ENCODE results near the gene SLC13A1.
"Not testable (repeated sequence)": the region's sequence is repeated elsewhere in the genome, so short reads cannot be mapped to it uniquely, and the experiment has no call there.

SLC13A1 gene

DNA sequence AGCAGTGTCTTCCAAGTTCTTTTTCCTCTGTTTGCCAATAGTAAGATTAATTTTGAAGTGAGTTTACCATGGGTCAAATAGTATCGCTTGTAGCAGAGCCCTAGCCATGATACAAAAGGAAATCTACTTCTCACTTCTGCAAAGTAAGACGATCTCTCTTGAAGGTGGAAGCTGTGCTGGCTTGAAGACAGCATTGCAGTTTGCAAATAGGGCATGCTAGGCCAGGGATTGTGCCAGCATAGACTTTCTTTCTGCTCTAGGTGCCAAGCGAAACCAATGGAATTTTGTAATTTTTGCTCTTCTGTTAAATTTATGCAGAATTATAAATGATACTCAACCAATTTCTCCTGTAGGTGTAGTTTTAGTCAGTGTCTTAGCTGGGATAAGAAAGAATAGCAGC, 74.5 kb downstream of the SLC13A1 start:
- no peak for DNase-seq (ENCODE audit: low read depth)

DNA sequence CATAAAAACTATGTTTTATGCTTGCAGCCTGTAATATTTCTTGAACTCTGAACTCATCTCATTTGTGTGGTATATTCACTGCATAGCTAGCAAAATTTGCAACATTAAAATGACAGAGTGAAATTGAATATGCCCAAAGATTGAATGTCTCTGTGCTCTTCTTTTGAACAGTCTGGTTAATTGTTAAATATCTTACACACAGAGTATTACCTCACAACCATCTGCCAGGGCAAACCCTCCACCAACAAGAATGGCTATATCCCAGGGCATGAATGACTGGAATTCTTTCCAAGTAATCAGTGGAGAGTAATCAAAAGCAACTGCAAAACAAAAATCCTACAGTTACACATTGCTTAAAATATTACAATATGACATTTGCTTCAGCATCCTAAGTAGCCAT, 76.9 kb downstream of the SLC13A1 start:
- DNase-seq (ENCODE audit: low read depth) = no peak

DNA sequence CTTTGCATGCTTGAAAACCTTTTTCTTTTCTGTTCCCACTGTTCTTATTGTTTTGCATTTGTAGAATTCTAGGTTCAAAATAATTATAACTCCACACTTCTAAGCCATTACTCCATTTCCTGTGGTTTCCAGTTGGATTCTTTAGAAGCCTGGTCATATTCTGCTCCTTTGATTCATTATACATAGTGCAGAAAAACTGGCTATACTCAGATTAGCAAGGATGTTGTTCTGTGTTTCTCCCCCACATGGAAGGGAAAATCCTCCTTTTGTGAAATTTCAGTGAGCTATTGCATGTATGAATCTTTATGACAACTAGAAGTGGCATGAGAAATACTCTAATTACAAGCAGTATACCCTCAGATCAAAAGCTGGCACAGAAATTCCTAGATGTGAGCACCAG, 79.5 kb downstream of the SLC13A1 start:
- no peak for DNase-seq (ENCODE audit: low read depth)

DNA sequence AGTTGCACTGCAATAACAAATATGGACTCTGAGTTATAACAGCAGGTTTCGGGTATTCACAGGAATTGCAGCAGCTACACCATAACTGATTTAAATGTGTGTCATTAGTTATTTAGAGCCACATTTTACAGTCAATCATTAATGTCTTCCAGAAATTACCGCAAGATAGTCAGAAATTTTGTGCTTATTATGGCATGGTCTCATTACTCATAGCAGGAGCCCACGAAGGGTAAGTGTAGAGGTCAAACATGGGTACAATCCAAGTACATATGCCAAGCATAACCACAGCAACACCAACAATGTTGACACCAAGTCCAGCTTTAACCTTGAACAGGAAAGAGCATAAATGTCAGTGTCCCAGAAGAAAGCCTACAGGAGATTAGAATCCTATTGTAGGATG, 84.4 kb downstream of the SLC13A1 start:
- no peak for DNase-seq (ENCODE audit: low read depth)

DNA sequence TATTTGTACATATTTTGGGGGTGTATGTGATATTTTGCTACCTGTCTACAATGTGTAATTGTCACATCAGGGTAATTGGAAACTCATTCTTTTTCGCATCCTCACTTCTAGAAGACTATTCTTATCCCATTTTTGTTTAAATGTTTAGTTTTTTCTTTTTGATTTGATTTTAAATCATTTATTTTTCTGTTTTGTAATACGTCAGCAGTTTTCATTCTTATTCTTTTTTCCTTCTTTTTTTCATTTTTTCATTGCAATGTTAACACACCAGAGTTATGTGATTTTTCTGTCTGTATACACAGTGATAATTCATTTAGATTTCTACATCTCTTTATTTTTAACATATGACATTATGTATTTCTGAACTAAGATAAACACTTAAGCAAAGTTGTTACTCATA, 85.5 kb downstream of the SLC13A1 start:
- no peak for DNase-seq (ENCODE audit: low read depth)

DNA sequence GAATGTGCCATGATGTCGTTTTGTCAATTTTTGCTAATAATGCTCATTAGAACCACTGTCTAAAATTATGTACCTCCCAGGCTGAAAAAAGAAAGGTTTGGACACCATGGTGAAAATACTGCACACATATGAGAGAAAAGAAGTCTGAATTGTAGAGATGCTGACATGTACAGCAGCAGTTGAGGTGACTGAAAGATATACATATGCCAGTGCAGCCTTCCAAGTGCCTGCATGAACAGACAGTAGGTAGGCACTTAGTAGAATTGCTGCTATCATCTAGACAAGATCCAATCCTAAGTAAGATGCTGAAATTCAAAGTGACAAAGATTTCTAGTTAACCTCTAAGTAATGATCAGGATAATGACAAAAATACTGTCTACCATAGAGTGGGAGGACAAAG, 86.9 kb downstream of the SLC13A1 start:
- DNase-seq (ENCODE audit: low read depth) = no peak

DNA sequence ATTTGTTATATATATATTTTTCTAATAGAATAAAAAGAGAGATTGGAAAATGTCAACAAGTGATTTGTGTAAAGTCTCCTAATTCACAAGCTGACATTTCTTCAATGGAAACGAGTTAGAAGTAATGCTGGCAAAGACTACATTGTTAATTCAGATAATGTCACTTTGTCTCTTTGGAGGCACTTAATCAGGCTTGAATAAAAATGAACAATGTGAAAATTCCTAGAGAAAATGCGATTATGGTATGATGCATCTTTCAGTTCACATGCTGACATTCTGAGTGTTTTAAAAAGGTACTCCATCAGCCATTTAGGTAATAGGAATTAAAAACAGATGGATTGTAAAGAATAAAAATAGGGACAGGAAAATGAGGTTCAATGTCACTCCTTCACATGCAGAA, 100.1 kb downstream of the SLC13A1 start:
- DNase-seq (ENCODE audit: low read depth) = no peak

DNA sequence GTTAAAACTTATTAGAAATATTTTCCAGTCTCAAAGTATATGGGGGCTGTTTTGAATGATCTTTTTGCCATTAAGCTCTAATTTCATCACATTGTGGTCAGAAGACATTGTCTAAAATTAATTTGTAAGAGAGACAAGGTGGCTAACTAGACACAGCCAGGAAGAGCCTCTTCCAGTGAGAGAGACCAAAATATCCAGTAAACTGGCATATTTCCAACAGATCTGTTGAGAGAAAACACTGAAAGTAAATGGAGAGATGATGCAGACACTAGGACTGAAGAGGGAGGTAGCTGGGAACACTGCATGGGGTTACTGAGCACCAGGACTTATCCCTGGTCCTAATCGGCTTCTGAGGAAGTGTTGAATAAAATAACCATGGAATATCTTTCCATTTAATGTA, 102.8 kb downstream of the SLC13A1 start:
- DNase-seq (ENCODE audit: low read depth) = no peak

DNA sequence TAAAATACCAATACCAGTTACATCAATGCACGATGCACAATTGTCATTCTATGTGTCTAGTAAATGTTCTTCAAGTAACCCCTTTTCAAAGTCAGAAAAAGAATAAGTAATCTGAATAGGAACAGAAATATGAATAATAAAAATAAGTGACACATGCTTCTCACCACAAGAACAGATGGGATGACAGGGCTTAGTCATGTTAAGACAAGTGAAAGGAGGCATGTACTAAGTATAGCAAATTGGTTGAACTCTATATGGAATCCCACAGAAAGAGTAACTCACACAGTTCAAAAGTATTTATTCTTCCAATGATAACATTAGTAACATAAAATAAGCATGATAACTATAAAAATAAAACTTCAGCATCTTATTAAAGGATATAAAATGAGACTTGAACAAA, 103.3 kb downstream of the SLC13A1 start:
- no peak for DNase-seq (ENCODE audit: low read depth)

DNA sequence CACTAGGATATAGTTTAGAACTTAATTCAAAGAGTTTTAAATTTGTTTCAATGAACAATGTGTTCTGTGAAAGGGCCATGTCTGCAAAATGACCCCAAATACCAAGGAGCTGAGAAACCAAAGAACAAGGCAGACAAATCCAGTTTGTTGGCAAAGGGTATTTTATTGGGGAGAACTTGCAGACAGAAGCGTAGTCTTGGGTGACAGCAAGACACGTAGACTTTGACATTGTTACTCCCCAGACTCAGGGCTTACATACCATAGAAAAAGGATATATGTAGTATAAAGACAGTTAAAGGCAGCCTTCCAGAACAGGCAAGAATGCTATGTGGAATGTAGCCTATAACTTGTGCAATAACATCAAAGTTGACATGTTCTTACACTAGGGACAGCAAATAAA, 109.3 kb downstream of the SLC13A1 start:
- DNase-seq (ENCODE audit: low read depth) = no peak

DNA sequence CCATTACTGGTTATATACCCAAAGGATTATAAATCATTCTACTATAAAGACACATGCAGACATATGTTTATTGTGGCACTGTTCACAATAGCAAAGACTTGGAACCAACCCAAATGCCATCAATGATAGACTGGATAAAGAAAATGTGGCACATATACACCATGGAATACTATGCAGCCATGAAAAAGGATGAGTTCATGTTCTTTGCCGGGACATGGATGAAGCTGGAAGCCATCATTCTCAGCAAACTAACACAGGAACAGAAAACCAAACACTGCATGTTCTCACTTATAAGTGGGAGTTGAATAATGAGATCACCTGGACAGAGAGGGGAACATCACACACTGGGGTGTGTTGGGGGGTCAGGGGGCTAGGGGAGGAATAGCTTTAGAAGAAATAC, 112.9 kb downstream of the SLC13A1 start:
- DNase-seq (ENCODE audit: low read depth) = not testable (repeated sequence)

DNA sequence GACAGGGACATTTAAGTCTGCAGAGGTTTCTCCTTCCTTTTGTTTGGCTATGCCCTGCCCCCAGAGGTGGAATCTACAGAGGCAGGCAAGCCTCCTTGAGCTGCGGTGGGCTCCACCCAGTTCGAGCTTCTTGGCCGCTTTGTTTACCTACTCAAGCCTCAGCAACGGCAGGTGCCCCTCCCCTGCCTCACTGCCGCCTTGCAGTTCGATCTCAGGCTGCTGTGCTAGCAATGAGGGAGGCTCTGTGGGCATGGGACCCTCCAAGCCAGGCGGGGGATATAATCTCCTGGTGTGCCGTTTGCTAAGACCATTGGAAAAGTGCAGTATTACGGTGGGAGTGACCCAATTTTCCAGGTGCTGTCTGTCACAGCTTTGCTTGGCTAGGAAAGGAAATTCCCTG, 114.9 kb downstream of the SLC13A1 start:
- not testable (repeated sequence) for DNase-seq (ENCODE audit: low read depth)

DNA sequence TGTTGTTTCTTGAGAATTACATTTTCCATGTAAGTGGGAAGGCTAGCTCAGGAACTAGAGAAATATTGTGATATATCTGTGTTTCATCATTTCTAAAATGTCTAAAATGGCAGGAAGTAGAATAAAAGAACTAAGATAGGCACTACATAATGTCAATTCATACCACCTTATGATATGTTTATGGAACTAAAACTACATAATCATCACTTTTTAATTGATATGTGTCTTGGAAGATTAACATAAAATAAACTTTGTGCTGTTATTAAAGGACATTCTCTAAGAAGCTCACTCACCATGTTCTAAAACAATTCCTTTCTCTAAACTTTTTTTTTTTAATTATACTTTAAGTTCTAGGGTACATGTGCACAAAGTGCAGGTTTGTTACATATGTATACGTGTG, 120.7 kb downstream of the SLC13A1 start:
- DNase-seq (ENCODE audit: low read depth) = no peak

DNA sequence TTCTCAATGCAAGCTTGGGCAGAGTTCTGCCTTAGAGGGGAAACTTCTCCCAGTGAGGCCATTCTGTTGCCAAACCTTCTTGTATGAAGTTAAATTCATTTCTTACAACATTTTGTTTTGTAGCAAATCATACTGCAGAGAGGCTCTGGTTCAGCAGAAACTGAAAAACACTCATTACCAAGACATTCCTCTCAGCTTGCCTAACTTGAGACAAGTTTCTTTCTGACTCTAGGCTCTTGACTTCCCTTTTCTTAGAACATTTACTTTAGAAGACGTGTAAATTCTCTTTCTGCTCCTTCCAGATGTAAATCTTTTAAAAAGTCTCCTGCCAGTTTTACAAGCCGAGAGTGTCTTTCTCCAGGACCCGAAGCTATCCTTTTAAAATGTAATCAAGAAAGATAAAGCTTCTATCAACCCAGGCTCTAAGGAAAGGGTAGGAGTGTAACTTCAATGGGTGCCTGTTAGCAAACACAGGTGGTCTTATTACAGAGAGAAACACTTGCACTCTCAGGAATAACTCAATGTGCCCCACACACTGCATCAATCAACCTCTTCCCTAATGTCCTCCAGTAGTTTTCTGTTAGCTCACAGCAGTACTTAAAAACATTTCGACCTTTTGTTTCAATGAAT, 123.8 kb downstream of the SLC13A1 start:
- no peak for DNase-seq (ENCODE audit: low read depth)

DNA sequence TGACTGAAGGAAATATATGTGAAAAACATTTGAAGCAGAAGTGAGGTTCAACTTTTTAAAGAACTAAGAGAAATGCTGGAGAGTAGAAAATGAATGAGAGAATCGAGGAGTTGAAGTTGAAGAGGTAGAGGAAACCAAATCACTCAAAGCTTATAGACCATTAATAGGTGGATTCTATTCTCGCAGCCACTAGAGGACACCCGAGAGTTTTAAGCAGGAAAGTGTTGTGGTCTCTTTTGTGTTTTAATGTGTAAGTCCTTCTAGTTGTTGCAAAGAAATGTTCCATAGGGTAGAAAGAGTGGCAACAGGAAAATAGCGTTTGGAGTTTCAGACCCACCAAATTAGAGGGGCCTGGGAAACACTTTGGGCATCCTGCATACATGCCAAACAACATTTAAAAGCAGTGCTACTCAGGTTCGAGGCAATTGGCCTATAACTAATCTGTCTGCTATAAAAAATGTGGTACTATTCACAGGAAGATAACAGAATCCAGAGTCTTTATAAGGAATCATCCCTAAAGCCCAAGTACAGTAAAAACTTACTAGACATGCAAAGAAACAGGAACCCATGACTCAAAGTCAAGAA, 129.0 kb downstream of the SLC13A1 start:
- DNase-seq (ENCODE audit: low read depth) = no peak

DNA sequence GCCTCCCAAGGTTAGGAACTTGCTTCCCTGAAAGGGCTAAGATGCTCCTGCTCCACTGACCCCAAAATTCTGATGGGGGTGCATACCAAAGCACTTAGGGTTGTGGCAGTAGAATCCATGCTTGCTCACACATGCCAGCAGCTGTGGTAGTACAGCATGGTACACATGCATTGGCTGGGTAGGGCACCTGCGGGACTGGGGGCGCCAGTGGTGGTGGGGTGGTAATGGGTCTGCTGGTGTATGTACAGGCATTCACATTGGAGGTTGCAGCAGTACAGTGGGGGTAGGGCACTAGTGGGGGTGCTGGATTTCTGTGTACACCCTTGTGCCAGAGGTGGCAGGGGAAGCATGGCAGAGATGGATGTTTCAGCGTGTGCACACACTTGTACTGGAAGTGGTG, 132.0 kb downstream of the SLC13A1 start:
- DNase-seq (ENCODE audit: low read depth) = no peak
